SJCRH30 (cell line): ENCODE results near the gene RBM19. TPM values are rescaled to one million over a fixed set of nuclear protein-coding genes. Genes with fewer than 3 reads are reported as not detected.

Experiments used
- DNase-seq, 2 experiments: peaks; one replicate each; pipeline ENCODE4 v3.0.0-alpha.2; 2015 to 2020
- H3K27ac ChIP-seq: fragments of 250-450 bp; sonication (Bioruptor Pico); 2 replicates; pipeline ENCODE4 v1.5.1; 2020; ENCODE audit warnings: mild to moderate bottlenecking, moderate library complexity
- H3K27me3 ChIP-seq: fragments of 250-450 bp; sonication (Bioruptor Pico); 2 replicates; pipeline ENCODE4 v1.5.1; 2020; ENCODE audit warnings: mild to moderate bottlenecking, moderate library complexity
- H3K36me3 ChIP-seq: fragments of 250-450 bp; sonication (Bioruptor Pico); 2 replicates; pipeline ENCODE4 v1.5.1; 2020; ENCODE audit warnings: mild to moderate bottlenecking, moderate library complexity
- H3K4me1 ChIP-seq: fragments of 250-450 bp; sonication (Bioruptor Pico); 2 replicates; pipeline ENCODE4 v1.5.1; 2020; ENCODE audit warnings: mild to moderate bottlenecking, moderate library complexity
- H3K4me3 ChIP-seq: fragments of 250-450 bp; sonication (Bioruptor Pico); 2 replicates; pipeline ENCODE4 v1.5.1; 2020; ENCODE audit warnings: mild to moderate bottlenecking, moderate library complexity
- H3K9me3 ChIP-seq: fragments of 250-450 bp; sonication (Bioruptor Pico); replicated peaks from 2 replicates; pipeline ENCODE4 v1.5.1; 2020; ENCODE audit warnings: mild to moderate bottlenecking, moderate library complexity
- total RNA-seq: library from RNA; depleted of rRNA; stranded (reverse); fragments of >200 nt; shearing (Covaris generic); gene quantifications from 2 replicates; pipeline ENCODE4 v1.2.3, GENCODE V29; 2014

Gene RBM19
- total RNA-seq, 1 experiment from 2014 or later = 25.3 TPM

DNA sequence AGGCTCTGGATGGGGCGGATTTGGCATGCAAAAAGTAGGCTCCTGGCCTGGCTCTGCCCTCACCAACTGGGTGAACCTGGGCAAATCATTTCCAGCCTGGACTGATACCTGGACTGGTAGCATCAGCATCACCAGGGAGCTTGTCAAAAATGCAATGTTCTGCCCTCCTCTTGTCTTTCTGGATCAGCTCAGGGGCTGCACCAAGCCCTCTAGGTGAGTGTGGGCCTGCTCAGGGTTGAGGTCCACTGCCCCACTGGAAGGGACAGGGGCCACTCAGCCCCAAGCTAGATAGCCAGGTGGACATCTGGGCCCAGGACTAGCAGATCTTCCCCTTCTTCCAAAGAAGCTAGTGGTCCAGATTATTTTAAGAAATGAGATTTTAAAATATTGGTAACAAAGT lies 99.6 kb downstream of the RBM19 start:
- Histone ChIP-seq H3K27me3 (no peaks in the 10 kb centered on the region), H3K36me3 (no peaks in the 10 kb centered on the region), H3K4me3 (no peak overlapping the region), H3K27ac (no peak overlapping the region), H3K4me1 (peaks cover 23% of the 10 kb centered on the region), H3K9me3 (no peaks in the 10 kb centered on the region)
- no peak for DNase-seq

- Histone ChIP-seq H3K27ac (peak overlapping the region; percentile 78), H3K27me3 (no peaks in the 10 kb centered on the region), H3K36me3 (no peaks in the 10 kb centered on the region), H3K4me1 (peaks cover 24% of the 10 kb centered on the region), H3K9me3 (no peaks in the 10 kb centered on the region), H3K4me3 (peak overlapping the region; percentile 17)
- DNase-seq = no peak
Measured at GRCh38 chr12:113863455-113863845, 102.7 kb downstream of the RBM19 start.

DNA sequence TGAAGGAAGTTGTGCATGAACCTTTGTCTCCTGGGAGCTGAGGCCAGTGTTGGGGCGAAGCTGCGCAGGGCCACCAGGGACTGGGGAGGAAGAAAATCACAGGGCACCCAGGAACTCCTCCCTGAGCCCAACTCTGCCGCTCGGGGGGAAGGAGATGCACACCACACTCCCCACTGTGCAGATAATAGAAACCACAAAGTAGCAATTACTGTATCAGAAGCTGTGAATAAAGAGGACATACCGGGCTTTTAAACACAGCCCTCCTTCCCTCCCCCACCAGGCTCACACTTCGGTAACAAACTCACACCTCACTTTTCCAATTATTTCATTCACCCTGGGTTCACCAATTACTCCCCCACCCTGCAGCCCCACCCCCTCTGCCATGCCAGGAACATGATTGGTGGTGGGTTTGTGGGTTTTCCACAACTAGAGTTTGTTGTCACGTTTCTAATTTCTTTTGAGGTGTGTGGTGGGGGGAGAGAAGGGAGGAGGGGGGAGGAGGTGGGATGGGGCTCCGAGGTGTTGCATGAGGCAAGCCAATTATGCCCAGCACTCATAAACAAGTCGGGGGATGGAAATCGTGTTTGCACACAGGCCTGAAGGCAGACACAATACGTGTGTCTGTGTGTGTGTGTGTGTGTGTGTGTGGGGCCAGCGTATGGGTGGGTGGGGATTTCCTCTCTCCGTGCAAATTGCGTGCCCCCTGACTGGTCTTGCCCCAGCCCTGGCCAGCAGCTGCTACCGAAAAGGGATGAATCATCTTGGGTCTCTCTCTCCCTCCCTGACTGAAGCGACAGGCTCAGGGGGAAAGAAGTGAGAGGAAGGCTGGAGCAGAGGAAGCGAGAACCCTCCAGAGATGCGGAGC lies 103.3 kb downstream of the RBM19 start:
- Histone ChIP-seq H3K36me3 (no peaks in the 10 kb centered on the region; the same call in 1 of the 2 replicates), H3K27me3 (no peaks in the 10 kb centered on the region), H3K9me3 (no peaks in the 10 kb centered on the region), H3K4me3 (peak overlapping the region; percentile 17), H3K4me1 (peaks cover 24% of the 10 kb centered on the region), H3K27ac (peak overlapping the region; percentile 78)
- peak; percentile 92 for DNase-seq

- Histone ChIP-seq H3K9me3 (no peaks in the 10 kb centered on the region), H3K36me3 (no peaks in the 10 kb centered on the region; the same call in 1 of the 2 replicates), H3K4me1 (peaks cover 24% of the 10 kb centered on the region), H3K27me3 (no peaks in the 10 kb centered on the region), H3K4me3 (no peak overlapping the region), H3K27ac (peak overlapping the region; percentile 78)
- DNase-seq = no peak
Measured at GRCh38 chr12:113861708-113862312, 104.3 kb downstream of the RBM19 start.

DNA sequence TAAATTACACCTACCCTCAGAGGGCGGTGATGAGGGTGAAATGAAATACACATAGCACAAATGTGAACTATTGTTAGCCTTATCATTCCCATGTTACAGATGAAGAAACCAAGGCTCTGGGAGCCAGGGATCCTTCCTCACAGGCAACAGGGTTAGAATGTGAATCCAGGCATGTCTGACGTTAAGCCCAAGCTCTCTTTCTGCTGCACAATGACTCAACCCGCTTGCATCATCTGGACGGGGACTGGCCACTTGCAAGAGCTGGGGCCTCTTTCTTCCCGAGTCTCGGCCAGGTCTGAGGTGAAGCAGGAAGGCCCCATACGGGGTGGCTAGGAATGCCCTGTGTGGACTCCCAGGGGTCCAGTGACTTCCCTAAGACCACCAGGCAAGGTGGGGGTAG lies 105.2 kb downstream of the RBM19 start:
- Histone ChIP-seq H3K27me3 (no peaks in the 10 kb centered on the region), H3K9me3 (no peaks in the 10 kb centered on the region), H3K4me1 (peaks cover 24% of the 10 kb centered on the region), H3K36me3 (no peaks in the 10 kb centered on the region; the same call in 1 of the 2 replicates), H3K27ac (no peak overlapping the region), H3K4me3 (no peak overlapping the region)
- DNase-seq = no peak

- no peak overlapping the region for H3K27ac ChIP-seq
- H3K27me3 ChIP-seq = no peaks in the 10 kb centered on the region
- DNase-seq = no peak
- no peaks in the 10 kb centered on the region; the same call in 1 of the 2 replicates for H3K36me3 ChIP-seq
- no peaks in the 10 kb centered on the region for H3K9me3 ChIP-seq
- H3K4me3 ChIP-seq = no peak overlapping the region
- H3K4me1 ChIP-seq = peaks cover 24% of the 10 kb centered on the region
Measured at GRCh38 chr12:113860059-113860820, 105.9 kb downstream of the RBM19 start.

- Histone ChIP-seq H3K27me3 (no peaks in the 10 kb centered on the region), H3K9me3 (no peaks in the 10 kb centered on the region), H3K4me1 (peaks cover 21% of the 10 kb centered on the region), H3K27ac (no peak overlapping the region), H3K36me3 (no peaks in the 10 kb centered on the region; the same call in 1 of the 2 replicates), H3K4me3 (no peak overlapping the region)
- DNase-seq = no peak
Measured at GRCh38 chr12:113858841-113859386, 107.2 kb downstream of the RBM19 start.

DNA sequence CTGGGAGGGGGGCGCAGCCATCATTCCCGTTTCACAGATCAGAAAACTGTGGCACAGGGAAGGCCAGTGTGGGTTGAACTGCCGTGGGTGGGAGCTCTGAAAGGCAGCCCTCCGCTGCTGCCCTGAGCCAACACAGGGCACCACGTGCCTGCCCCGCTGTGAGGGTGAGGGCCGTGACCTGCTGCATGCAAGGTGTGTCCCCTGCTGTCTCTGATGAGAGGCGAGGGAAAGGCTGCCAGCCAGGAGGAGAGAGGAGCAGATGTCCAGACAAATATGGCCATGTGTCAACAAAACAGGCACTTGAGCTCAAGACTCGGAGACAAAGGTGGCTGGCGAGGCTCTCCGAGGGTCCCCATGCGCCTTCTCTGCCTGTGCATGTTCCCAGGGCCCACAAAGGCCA lies 108.8 kb downstream of the RBM19 start:
- Histone ChIP-seq H3K36me3 (no peaks in the 10 kb centered on the region; the same call in 1 of the 2 replicates), H3K4me3 (no peak overlapping the region), H3K27ac (no peak overlapping the region), H3K9me3 (no peaks in the 10 kb centered on the region), H3K27me3 (no peaks in the 10 kb centered on the region), H3K4me1 (peaks cover 24% of the 10 kb centered on the region)
- DNase-seq = no peak

GRCh38 chr12:113855998-113856397 lies 110.1 kb downstream of the RBM19 start:
- H3K27me3 ChIP-seq = no peaks in the 10 kb centered on the region
- H3K36me3 ChIP-seq = no peaks in the 10 kb centered on the region; the same call in 1 of the 2 replicates
- DNase-seq = no peak
- H3K27ac ChIP-seq = no peak overlapping the region
- no peak overlapping the region for H3K4me3 ChIP-seq
- H3K4me1 ChIP-seq = peaks cover 22% of the 10 kb centered on the region
- no peaks in the 10 kb centered on the region for H3K9me3 ChIP-seq

- Histone ChIP-seq H3K9me3 (no peaks in the 10 kb centered on the region), H3K27me3 (no peaks in the 10 kb centered on the region), H3K36me3 (no peaks in the 10 kb centered on the region; the same call in 1 of the 2 replicates), H3K27ac (no peak overlapping the region), H3K4me1 (peaks cover 36% of the 10 kb centered on the region), H3K4me3 (no peak overlapping the region)
- DNase-seq = no peak
Measured at GRCh38 chr12:113854385-113855142, 111.6 kb downstream of the RBM19 start.

DNA sequence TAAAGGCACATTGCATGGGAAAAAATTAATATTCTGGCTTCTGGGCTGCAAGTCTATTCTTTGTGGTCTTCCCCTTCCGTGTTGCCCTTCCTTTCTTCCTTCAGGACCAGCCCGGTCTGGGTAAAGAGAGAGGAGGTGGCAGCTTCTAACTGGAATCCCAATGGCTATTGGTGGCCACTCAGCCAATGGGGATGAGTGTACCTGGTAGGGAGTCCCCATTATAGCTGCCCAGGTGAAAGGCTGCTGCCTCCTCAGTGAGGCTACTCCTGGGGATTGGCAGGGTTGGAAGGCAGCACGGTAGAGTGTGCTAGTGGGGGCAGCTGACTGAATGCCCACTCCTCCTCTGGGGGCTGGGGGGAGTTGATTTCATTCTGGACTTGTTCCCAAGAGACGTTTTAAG lies 112.6 kb downstream of the RBM19 start:
- H3K27ac ChIP-seq = peak overlapping the region; percentile 8; the same call in 1 of the 2 replicates
- H3K4me3 ChIP-seq = no peak overlapping the region
- no peaks in the 10 kb centered on the region for H3K27me3 ChIP-seq
- no peak for DNase-seq
- H3K36me3 ChIP-seq = no peaks in the 10 kb centered on the region; the same call in 1 of the 2 replicates
- H3K9me3 ChIP-seq = no peaks in the 10 kb centered on the region
- peaks cover 36% of the 10 kb centered on the region for H3K4me1 ChIP-seq

DNA sequence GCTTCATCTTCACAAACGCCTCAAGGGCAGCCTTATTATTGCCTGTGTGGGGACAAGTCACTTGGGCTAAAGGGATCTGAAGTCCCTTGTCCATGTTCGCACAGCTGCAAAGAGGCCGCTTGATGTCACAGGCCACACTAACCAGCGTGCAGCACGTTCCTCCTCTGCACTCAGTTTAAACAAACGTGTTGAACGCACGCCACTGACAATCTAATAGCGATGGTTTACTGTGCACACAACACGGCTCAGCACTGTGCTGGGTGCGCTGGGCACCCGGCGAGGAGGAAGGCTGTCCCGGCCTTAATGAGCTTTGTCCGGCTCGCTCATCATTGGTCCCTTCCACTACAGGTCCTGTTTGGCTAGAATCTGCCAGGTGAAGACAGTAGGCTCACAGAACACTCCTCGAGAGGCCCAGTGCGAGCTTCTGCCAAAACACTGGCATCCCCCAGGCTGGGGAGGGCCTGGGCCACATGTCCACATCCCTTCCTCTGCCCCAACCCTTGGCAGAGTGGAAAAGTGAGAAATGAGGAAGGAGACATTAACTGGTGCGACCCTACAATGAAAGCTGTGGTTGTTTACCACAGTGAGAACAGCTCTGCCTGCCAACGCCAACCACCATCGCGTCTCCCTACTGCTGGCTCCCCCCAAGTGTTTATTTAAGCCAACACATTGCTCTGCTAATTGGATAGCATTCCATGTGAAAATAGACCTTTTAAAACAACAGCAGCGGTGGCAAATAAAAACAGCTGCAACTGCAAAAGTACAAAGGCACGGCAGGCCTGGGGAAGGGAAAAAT lies 113.2 kb downstream of the RBM19 start:
- H3K9me3 ChIP-seq = no peaks in the 10 kb centered on the region
- no peaks in the 10 kb centered on the region for H3K27me3 ChIP-seq
- H3K27ac ChIP-seq = peak overlapping the region; percentile 8; the same call in 1 of the 2 replicates
- peaks cover 36% of the 10 kb centered on the region for H3K4me1 ChIP-seq
- H3K4me3 ChIP-seq = no peak overlapping the region
- DNase-seq = peak; percentile 34 to 35
- H3K36me3 ChIP-seq = no peaks in the 10 kb centered on the region; the same call in 1 of the 2 replicates

- no peaks in the 10 kb centered on the region for H3K27me3 ChIP-seq
- no peak overlapping the region for H3K4me3 ChIP-seq
- H3K27ac ChIP-seq = no peak overlapping the region
- no peak for DNase-seq
- no peaks in the 10 kb centered on the region for H3K9me3 ChIP-seq
- peaks cover 36% of the 10 kb centered on the region for H3K4me1 ChIP-seq
- no peaks in the 10 kb centered on the region for H3K36me3 ChIP-seq
Measured at GRCh38 chr12:113852264-113852663, 113.9 kb downstream of the RBM19 start.
